SK-N-SH treated with all-trans-retinoic acid at 6 μM for 48 hours (cell line): ENCODE measurements around the gene HTT.

Source experiments
- ATAC-seq: fragments of 200-7000 bp; cut with Tn5 transposase; 3 replicates; pipeline ENCODE4 v1.9.1; 2020; ENCODE audit warnings: mild to moderate bottlenecking, moderate library complexity
- ARNTL ChIP-seq: fragments of 450-650 bp; formaldehyde crosslinking; IDR thresholded peaks from 2 replicates; pipeline ENCODE4 v1.5.0; 2020; ENCODE audit warnings: low read depth, mild to moderate bottlenecking, moderate library complexity, borderline replicate concordance
- BACH2 ChIP-seq: fragments of 250-450 bp; sonication (Bioruptor Pico); IDR thresholded peaks from 2 replicates; pipeline ENCODE4 v1.9.0; 2021; ENCODE audit warnings: mild to moderate bottlenecking, borderline replicate concordance
- CSDC2 ChIP-seq: fragments of 250-450 bp; sonication (Bioruptor Pico); IDR thresholded peaks from 2 replicates; pipeline ENCODE4 v1.5.0; 2020; ENCODE audit warnings: mild to moderate bottlenecking, moderate library complexity
- ESRRG ChIP-seq: fragments of 250-450 bp; sonication (Bioruptor Pico); IDR thresholded peaks from 2 replicates; pipeline ENCODE4 v1.6.1; 2021; ENCODE audit warnings: mild to moderate bottlenecking
- GLIS3 ChIP-seq: fragments of 250-450 bp; sonication (Bioruptor Pico); IDR thresholded peaks from 2 replicates; pipeline ENCODE4 v1.5.0; 2020; ENCODE audit warnings: mild to moderate bottlenecking, moderate library complexity
- ISL1 ChIP-seq: fragments of 250-450 bp; sonication (Bioruptor Pico); IDR thresholded peaks from 2 replicates; pipeline ENCODE4 v2.1.2; 2022; ENCODE audit warnings: mild to moderate bottlenecking, moderate library complexity
- OSR1 ChIP-seq: fragments of 250-450 bp; sonication (Bioruptor Pico); IDR thresholded peaks from 2 replicates; pipeline ENCODE4 v1.8.0; 2022; ENCODE audit warnings: moderate library complexity, mild to moderate bottlenecking, inconsistent platforms
- PPARA ChIP-seq: fragments of 250-450 bp; sonication (Bioruptor Pico); IDR thresholded peaks from 2 replicates; pipeline ENCODE4 v1.5.0; 2020; ENCODE audit warnings: mild to moderate bottlenecking, borderline replicate concordance
- RARB ChIP-seq: fragments of 250-450 bp; sonication (Bioruptor Pico); IDR thresholded peaks from 2 replicates; pipeline ENCODE4 v1.8.0; 2021; ENCODE audit warnings: mild to moderate bottlenecking, moderate library complexity
- TOX ChIP-seq: fragments of 250-450 bp; sonication (Bioruptor Pico); IDR thresholded peaks from 2 replicates; pipeline ENCODE4 v1.8.0; 2021; ENCODE audit warnings: mild to moderate bottlenecking, moderate library complexity, borderline replicate concordance
- ZC3H10 ChIP-seq: fragments of 250-450 bp; sonication (Bioruptor Pico); IDR thresholded peaks from 2 replicates; pipeline ENCODE4 v1.5.1; 2021; ENCODE audit warnings: mild to moderate bottlenecking, moderate library complexity
- ZFP3 ChIP-seq: fragments of 250-450 bp; sonication (Bioruptor Pico); IDR thresholded peaks from 2 replicates; pipeline ENCODE4 v1.5.0; 2020; ENCODE audit warnings: mild to moderate bottlenecking, moderate library complexity
- ZFP30 ChIP-seq: fragments of 450-650 bp; formaldehyde crosslinking; IDR thresholded peaks from 2 replicates; pipeline ENCODE4 v1.5.0; 2022; ENCODE audit warnings: mild to moderate bottlenecking, moderate library complexity
- ZNF565 ChIP-seq: fragments of 450-650 bp; formaldehyde crosslinking; conservative IDR thresholded peaks from 2 replicates; pipeline ENCODE4 v1.5.0; 2020; ENCODE audit warnings: low read depth, mild to moderate bottlenecking, moderate library complexity
- ZNF70 ChIP-seq: fragments of 450-650 bp; formaldehyde crosslinking; IDR thresholded peaks from 2 replicates; pipeline ENCODE4 v1.5.0; 2020; ENCODE audit warnings: mild to moderate bottlenecking, moderate library complexity
- TF ChIP-seq, protein P1 (sequence below): fragments of 250-450 bp; sonication (Bioruptor Pico); IDR thresholded peaks from 2 replicates; pipeline ENCODE4 v1.5.1; 2020; ENCODE audit warnings: low read depth, mild to moderate bottlenecking, moderate library complexity
- TF ChIP-seq, protein P2 (sequence below): fragments of 250-450 bp; sonication (Bioruptor Pico); IDR thresholded peaks from 2 replicates; pipeline ENCODE4 v1.5.1; 2021; ENCODE audit warnings: mild to moderate bottlenecking, moderate library complexity
- TF ChIP-seq, protein P3 (sequence below): fragments of 250-450 bp; sonication (Bioruptor Pico); IDR thresholded peaks from 2 replicates; pipeline ENCODE4 v1.5.0; 2020; ENCODE audit warnings: mild to moderate bottlenecking, moderate library complexity
- TF ChIP-seq, protein P4 (sequence below): fragments of 250-450 bp; sonication (Bioruptor Pico); IDR thresholded peaks from 2 replicates; pipeline ENCODE4 v1.8.0; 2020; ENCODE audit warnings: mild to moderate bottlenecking, moderate library complexity, borderline replicate concordance

The HTT gene

DNA sequence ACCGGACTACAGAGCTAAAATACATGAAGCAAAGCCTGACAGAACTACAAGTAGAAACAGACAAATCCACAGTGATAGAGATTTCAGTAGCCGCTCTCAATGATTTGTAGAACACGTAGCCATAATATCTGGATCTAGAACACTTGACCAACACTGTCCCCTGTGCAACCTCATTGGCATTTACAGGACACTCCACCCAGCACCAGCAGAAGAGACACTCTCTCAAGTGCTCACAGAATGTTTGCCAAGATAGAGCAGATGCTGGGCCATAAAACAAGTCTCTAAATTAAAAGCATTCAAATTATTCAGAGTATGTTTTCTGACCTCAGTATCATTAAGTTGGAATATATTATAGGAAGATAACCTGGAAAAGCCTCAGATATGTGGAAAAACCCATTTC, 21.7 kb downstream of the HTT start:
- ATAC-seq = no peak
- TF ChIP-seq, protein P1, sequence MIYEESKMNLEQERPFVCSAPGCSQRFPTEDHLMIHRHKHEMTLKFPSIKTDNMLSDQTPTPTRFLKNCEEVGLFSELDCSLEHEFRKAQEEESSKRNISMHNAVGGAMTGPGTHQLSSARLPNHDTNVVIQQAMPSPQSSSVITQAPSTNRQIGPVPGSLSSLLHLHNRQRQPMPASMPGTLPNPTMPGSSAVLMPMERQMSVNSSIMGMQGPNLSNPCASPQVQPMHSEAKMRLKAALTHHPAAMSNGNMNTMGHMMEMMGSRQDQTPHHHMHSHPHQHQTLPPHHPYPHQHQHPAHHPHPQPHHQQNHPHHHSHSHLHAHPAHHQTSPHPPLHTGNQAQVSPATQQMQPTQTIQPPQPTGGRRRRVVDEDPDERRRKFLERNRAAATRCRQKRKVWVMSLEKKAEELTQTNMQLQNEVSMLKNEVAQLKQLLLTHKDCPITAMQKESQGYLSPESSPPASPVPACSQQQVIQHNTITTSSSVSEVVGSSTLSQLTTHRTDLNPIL = no peak
- TF ChIP-seq, protein P2, sequence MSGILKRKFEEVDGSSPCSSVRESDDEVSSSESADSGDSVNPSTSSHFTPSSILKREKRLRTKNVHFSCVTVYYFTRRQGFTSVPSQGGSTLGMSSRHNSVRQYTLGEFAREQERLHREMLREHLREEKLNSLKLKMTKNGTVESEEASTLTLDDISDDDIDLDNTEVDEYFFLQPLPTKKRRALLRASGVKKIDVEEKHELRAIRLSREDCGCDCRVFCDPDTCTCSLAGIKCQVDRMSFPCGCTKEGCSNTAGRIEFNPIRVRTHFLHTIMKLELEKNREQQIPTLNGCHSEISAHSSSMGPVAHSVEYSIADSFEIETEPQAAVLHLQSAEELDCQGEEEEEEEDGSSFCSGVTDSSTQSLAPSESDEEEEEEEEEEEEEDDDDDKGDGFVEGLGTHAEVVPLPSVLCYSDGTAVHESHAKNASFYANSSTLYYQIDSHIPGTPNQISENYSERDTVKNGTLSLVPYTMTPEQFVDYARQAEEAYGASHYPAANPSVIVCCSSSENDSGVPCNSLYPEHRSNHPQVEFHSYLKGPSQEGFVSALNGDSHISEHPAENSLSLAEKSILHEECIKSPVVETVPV = no peak
- TF ChIP-seq ESRRG (CRISPR knock-in tag) (no peak), TOX (CRISPR knock-in tag) (no peak), PPARA (CRISPR knock-in tag) (no peak), ZC3H10 (CRISPR knock-in tag) (no peak), ZNF70 (CRISPR knock-in tag) (no peak), BACH2 (CRISPR knock-in tag) (no peak), ARNTL (CRISPR knock-in tag) (no peak), GLIS3 (CRISPR knock-in tag) (no peak), ZFP30 (CRISPR knock-in tag) (no peak), RARB (CRISPR knock-in tag) (no peak), ZNF565 (CRISPR knock-in tag) (no peak), ZFP3 (CRISPR knock-in tag) (no peak), ISL1 (CRISPR knock-in tag) (no peak)
- TF ChIP-seq, protein P3, sequence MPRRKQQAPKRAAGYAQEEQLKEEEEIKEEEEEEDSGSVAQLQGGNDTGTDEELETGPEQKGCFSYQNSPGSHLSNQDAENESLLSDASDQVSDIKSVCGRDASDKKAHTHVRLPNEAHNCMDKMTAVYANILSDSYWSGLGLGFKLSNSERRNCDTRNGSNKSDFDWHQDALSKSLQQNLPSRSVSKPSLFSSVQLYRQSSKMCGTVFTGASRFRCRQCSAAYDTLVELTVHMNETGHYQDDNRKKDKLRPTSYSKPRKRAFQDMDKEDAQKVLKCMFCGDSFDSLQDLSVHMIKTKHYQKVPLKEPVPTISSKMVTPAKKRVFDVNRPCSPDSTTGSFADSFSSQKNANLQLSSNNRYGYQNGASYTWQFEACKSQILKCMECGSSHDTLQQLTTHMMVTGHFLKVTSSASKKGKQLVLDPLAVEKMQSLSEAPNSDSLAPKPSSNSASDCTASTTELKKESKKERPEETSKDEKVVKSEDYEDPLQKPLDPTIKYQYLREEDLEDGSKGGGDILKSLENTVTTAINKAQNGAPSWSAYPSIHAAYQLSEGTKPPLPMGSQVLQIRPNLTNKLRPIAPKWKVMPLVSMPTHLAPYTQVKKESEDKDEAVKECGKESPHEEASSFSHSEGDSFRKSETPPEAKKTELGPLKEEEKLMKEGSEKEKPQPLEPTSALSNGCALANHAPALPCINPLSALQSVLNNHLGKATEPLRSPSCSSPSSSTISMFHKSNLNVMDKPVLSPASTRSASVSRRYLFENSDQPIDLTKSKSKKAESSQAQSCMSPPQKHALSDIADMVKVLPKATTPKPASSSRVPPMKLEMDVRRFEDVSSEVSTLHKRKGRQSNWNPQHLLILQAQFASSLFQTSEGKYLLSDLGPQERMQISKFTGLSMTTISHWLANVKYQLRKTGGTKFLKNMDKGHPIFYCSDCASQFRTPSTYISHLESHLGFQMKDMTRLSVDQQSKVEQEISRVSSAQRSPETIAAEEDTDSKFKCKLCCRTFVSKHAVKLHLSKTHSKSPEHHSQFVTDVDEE (CRISPR knock-in tag) = no peak
- TF ChIP-seq, protein P4, sequence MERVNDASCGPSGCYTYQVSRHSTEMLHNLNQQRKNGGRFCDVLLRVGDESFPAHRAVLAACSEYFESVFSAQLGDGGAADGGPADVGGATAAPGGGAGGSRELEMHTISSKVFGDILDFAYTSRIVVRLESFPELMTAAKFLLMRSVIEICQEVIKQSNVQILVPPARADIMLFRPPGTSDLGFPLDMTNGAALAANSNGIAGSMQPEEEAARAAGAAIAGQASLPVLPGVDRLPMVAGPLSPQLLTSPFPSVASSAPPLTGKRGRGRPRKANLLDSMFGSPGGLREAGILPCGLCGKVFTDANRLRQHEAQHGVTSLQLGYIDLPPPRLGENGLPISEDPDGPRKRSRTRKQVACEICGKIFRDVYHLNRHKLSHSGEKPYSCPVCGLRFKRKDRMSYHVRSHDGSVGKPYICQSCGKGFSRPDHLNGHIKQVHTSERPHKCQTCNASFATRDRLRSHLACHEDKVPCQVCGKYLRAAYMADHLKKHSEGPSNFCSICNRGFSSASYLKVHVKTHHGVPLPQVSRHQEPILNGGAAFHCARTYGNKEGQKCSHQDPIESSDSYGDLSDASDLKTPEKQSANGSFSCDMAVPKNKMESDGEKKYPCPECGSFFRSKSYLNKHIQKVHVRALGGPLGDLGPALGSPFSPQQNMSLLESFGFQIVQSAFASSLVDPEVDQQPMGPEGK (CRISPR knock-in tag) = no peak

DNA sequence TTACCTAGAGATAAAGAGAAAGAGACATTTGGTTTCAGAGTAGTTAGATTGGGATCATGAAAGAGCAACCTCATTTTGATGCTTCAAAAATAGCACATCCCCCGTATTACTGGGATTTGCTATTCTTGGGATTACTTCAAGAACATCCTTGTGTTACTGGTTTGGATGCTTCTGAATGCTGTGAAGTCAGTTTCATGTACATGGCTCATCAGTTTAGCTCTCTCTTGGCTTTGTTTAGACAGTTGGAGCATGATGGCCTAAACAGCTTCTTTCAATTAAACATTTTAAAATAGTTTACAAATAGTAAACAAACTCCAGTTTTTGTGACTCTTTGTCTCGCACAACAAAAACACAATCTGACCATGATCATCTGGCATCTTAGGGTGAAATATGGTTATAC, 23.9 kb downstream of the HTT start:
- TF ChIP-seq ZNF70 (CRISPR knock-in tag) (no peak), GLIS3 (CRISPR knock-in tag) (no peak), CSDC2 (CRISPR knock-in tag) (no peak), ZFP30 (CRISPR knock-in tag) (no peak), OSR1 (CRISPR knock-in tag) (no peak)
- TF ChIP-seq, protein P4 (CRISPR knock-in tag) = no peak
- TF ChIP-seq, protein P2 = no peak
- ATAC-seq = no peak
